MCF 10A (cell line): ENCODE measurements around the gene NEK6. TPM values are rescaled to one million over a fixed set of nuclear protein-coding genes. Genes with fewer than 3 reads are reported as not detected.

Source experiments
- BruUV-seq: library from RNA; stranded (reverse); fragments of 400-500 nt; replicated peaks from 2 replicates; lab custom pipeline; 2021; lab: Mats Ljungman, UMichigan
- CTCF ChIA-PET: fragments of 300-600 bp; sonication (Branson Sonifier 250); formaldehyde crosslinking; extraction: SDS; loops from one replicate; lab custom pipeline; 2021; ENCODE audit warnings: antibody characterized with exemption, inconsistent platforms; lab: Yijun Ruan, JAX
- POLR2A ChIA-PET: fragments of 300-600, 350-650 bp; sonication (Branson Sonifier 250); formaldehyde crosslinking; extraction: SDS; loops from one replicate; lab custom pipeline; 2020; ENCODE audit warnings: antibody characterized with exemption, inconsistent platforms; lab: Yijun Ruan, JAX
- DNase-seq: peaks from one replicate; pipeline ENCODE4 v3.0.0-alpha.2; 2018; ENCODE audit not compliant: unreplicated experiment
- H3K27ac Mint-ChIP-seq: one replicate; pipeline ENCODE4 v1.8.0; 2022; ENCODE audit warnings: mild to moderate bottlenecking, low read depth, mixed read lengths; ENCODE audit not compliant: unreplicated experiment
- H3K27me3 Mint-ChIP-seq: one replicate; pipeline ENCODE4 v1.8.0; 2022; ENCODE audit warnings: mixed read lengths; ENCODE audit not compliant: insufficient read depth, unreplicated experiment
- H3K36me3 Mint-ChIP-seq: one replicate; pipeline ENCODE4 v1.8.0; 2022; ENCODE audit warnings: mild to moderate bottlenecking, moderate library complexity, mixed read lengths; ENCODE audit not compliant: insufficient read depth, unreplicated experiment
- H3K4me1 Mint-ChIP-seq: one replicate; pipeline ENCODE4 v1.8.0; 2022; ENCODE audit warnings: mixed read lengths; ENCODE audit not compliant: insufficient read depth, unreplicated experiment
- H3K4me3 Mint-ChIP-seq: one replicate; pipeline ENCODE4 v1.8.0; 2022; ENCODE audit warnings: mild to moderate bottlenecking, moderate library complexity, mixed read lengths; ENCODE audit not compliant: unreplicated experiment
- H3K9me3 Mint-ChIP-seq: one replicate; pipeline ENCODE4 v1.8.0; 2022; ENCODE audit warnings: mixed read lengths; ENCODE audit not compliant: unreplicated experiment
- CTCF ChIP-seq: fragments of 200-600 bp; IDR thresholded peaks from one replicate; pipeline ENCODE4 v1.8.0; 2022; ENCODE audit warnings: antibody characterized with exemption, mild to moderate bottlenecking; ENCODE audit not compliant: unreplicated experiment
- intact Hi-C: fragments of 100-400 bp; cut with micrococcal nuclease; formaldehyde crosslinking; loops from 2 replicates; pipeline ENCODE4 v1.14.1; 2022
- total RNA-seq: library from RNA; stranded (reverse); gene quantifications from 2 replicates; pipeline ENCODE4 v1.2.3, GENCODE V29; 2022

Gene NEK6
- total RNA-seq, 1 experiment from 2014 or later: 27.5 TPM

GRCh38 chr9:124345063-124345462 lies 87.3 kb downstream of the NEK6 start:
- Mint-ChIP-seq H3K27ac (no peak overlapping the region), H3K9me3 (no peaks in the 10 kb centered on the region), H3K27me3 (no peaks in the 10 kb centered on the region), H3K4me1 (peaks cover 8% of the 10 kb centered on the region), H3K4me3 (no peak overlapping the region), H3K36me3 (peaks cover 51% of the 10 kb centered on the region)
- TF ChIP-seq CTCF: no peak
- BruUV-seq: no TSS peak
- intact Hi-C loops: no loop called here
- DNase-seq: no peak
- POLR2A ChIA-PET: interaction anchor here (1.2 kb wide), 1 partner anchor 21 kb away, joined by 3 read pairs; no protein-coding TSS in a partner anchor
- CTCF ChIA-PET: interaction anchor here (0.7 kb wide), 1 partner anchor 660 kb away, joined by 3 read pairs; no protein-coding TSS in a partner anchor

- intact Hi-C loops: no loop called here
- no peak for TF ChIP-seq CTCF
- BruUV-seq: no TSS peak
- CTCF ChIA-PET: interaction anchor here (0.6 to 0.7 kb wide), 3 partner anchors 57 to 661 kb away, joined by 3 read pairs; no protein-coding TSS in a partner anchor
- H3K4me3 Mint-ChIP-seq: no peak overlapping the region
- no peak overlapping the region for H3K27ac Mint-ChIP-seq
- no peak for DNase-seq
- no peaks in the 10 kb centered on the region for H3K9me3 Mint-ChIP-seq
- POLR2A ChIA-PET: no interaction called here
- peaks cover 58% of the 10 kb centered on the region for H3K36me3 Mint-ChIP-seq
- H3K4me1 Mint-ChIP-seq: peaks cover 8% of the 10 kb centered on the region
- H3K27me3 Mint-ChIP-seq: no peaks in the 10 kb centered on the region
These were observed 88.1 kb downstream of the NEK6 start for GRCh38 chr9:124345751-124346281.

GRCh38 chr9:124346347-124347163 lies 88.8 kb downstream of the NEK6 start:
- Mint-ChIP-seq H3K27ac (no peak overlapping the region), H3K36me3 (peaks cover 66% of the 10 kb centered on the region), H3K4me3 (no peak overlapping the region), H3K9me3 (no peaks in the 10 kb centered on the region), H3K27me3 (no peaks in the 10 kb centered on the region), H3K4me1 (peaks cover 8% of the 10 kb centered on the region)
- intact Hi-C loops: no loop called here
- CTCF ChIA-PET: interaction anchor here (0.6 to 0.7 kb wide), 2 partner anchors 58 to 161 kb away, joined by 3 read pairs; no protein-coding TSS in a partner anchor
- no peak for TF ChIP-seq CTCF
- DNase-seq: no peak
- POLR2A ChIA-PET: interaction anchor here (1.1 kb wide), 1 partner anchor 305 kb away, joined by 3 read pairs; no protein-coding TSS in a partner anchor
- no TSS peak for BruUV-seq
